Osteoblast (primary cell): ENCODE results near the gene TCF12. TPM values are rescaled to one million over a fixed set of nuclear protein-coding genes. Genes with fewer than 3 reads are reported as not detected.
"Not testable (repeated sequence)": the region's sequence is repeated elsewhere in the genome, so short reads cannot be mapped to it uniquely, and the experiment has no call there.

ENCODE experiments used
- DNase-seq: peaks from one replicate; pipeline ENCODE4 v3.0.0; 2011; ENCODE audit warnings: low spot score, mixed read lengths; ENCODE audit not compliant: insufficient read length; ENCODE audit errors: missing footprints
- H2AFZ ChIP-seq: 2 replicates; pipeline ENCODE4 v1.6.0; 2011; ENCODE audit warnings: mild to moderate bottlenecking, low read length
- H3K27ac ChIP-seq: 2 replicates; pipeline ENCODE4 v1.5.1; 2011; ENCODE audit warnings: mild to moderate bottlenecking, low read depth, low read length, moderate library complexity
- H3K27me3 ChIP-seq: 2 replicates; pipeline ENCODE4 v1.6.0; 2012; ENCODE audit warnings: mild to moderate bottlenecking, control low read depth, inconsistent platforms, low read length, moderate library complexity; ENCODE audit not compliant: insufficient read depth
- H3K36me3 ChIP-seq: 2 replicates; pipeline ENCODE4 v1.5.1; 2011; ENCODE audit warnings: mild to moderate bottlenecking, low read length, control low read depth, moderate library complexity; ENCODE audit not compliant: insufficient read depth
- H3K4me1 ChIP-seq: 2 replicates; pipeline ENCODE4 v1.5.1; 2011; ENCODE audit warnings: mild to moderate bottlenecking, low read length, control low read depth, moderate library complexity; ENCODE audit not compliant: insufficient read depth
- H3K4me2 ChIP-seq: 2 replicates; pipeline ENCODE4 v1.6.0; 2011; ENCODE audit warnings: mild to moderate bottlenecking, low read length; ENCODE audit not compliant: insufficient read depth
- H3K4me3 ChIP-seq: fragments of 200-600 bp; sonication (generic); 3 replicates; pipeline ENCODE4 v1.5.1; 2012; ENCODE audit warnings: mild to moderate bottlenecking, low read length, inconsistent platforms; ENCODE audit not compliant: insufficient read depth
- H3K79me2 ChIP-seq: 2 replicates; pipeline ENCODE4 v1.6.0; 2012; ENCODE audit warnings: mild to moderate bottlenecking, low read length, control low read depth, inconsistent platforms; ENCODE audit not compliant: insufficient read depth
- H3K9me3 ChIP-seq: 2 replicates; pipeline ENCODE4 v1.5.1; 2011; ENCODE audit warnings: low read depth, low read length, control low read depth
- H4K20me1 ChIP-seq: 2 replicates; pipeline ENCODE4 v1.6.0; 2012; ENCODE audit warnings: mild to moderate bottlenecking, low read length, control low read depth; ENCODE audit not compliant: insufficient read depth
- CTCF ChIP-seq: IDR thresholded peaks from 2 replicates; pipeline ENCODE4 v1.5.1; 2011; ENCODE audit warnings: mild to moderate bottlenecking, low read depth, low read length, moderate library complexity; ENCODE audit errors: extremely low read depth
- total RNA-seq: library from RNA; depleted of rRNA; stranded (reverse); fragments of >200 nt; gene quantifications from 2 replicates; pipeline ENCODE4 v1.2.3, GENCODE V29; 2012

TCF12 gene
- total RNA-seq, 1 donor: 86.5 TPM

GRCh38 chr15:57158997-57159668 lies 240.7 kb downstream of the TCF12 start:
- Histone ChIP-seq H3K36me3 (no peaks in the 10 kb centered on the region), H3K27ac (no peak overlapping the region), H2AFZ (no peak overlapping the region), H3K79me2 (no peaks in the 10 kb centered on the region), H3K4me2 (peak overlapping the region; percentile 20), H3K9me3 (no peaks in the 10 kb centered on the region), H3K4me1 (peaks cover 34% of the 10 kb centered on the region), H3K4me3 (no peak overlapping the region), H3K27me3 (no peaks in the 10 kb centered on the region), H4K20me1 (no peaks in the 10 kb centered on the region)
- no peak for TF ChIP-seq CTCF
- DNase-seq: no peak

- peak overlapping the region; percentile 63 for H3K27ac ChIP-seq
- no peaks in the 10 kb centered on the region for H4K20me1 ChIP-seq
- H3K9me3 ChIP-seq: no peaks in the 10 kb centered on the region
- H3K4me3 ChIP-seq: no peak overlapping the region
- H3K79me2 ChIP-seq: no peaks in the 10 kb centered on the region
- H3K4me1 ChIP-seq: peaks cover 34% of the 10 kb centered on the region
- no peak overlapping the region for H2AFZ ChIP-seq
- no peaks in the 10 kb centered on the region for H3K36me3 ChIP-seq
- TF ChIP-seq CTCF: no peak
- no peak overlapping the region for H3K4me2 ChIP-seq
- DNase-seq: no peak
- H3K27me3 ChIP-seq: no peaks in the 10 kb centered on the region
These were observed 241.3 kb downstream of the TCF12 start for GRCh38 chr15:57159767-57160166.

- Histone ChIP-seq H3K79me2 (no peaks in the 10 kb centered on the region), H3K27me3 (no peaks in the 10 kb centered on the region), H3K27ac (peak overlapping the region; percentile 63), H3K4me2 (peak overlapping the region; percentile 27), H3K36me3 (no peaks in the 10 kb centered on the region), H4K20me1 (no peaks in the 10 kb centered on the region), H3K4me1 (peaks cover 34% of the 10 kb centered on the region), H3K4me3 (no peak overlapping the region), H2AFZ (no peak overlapping the region), H3K9me3 (no peaks in the 10 kb centered on the region)
- no peak for TF ChIP-seq CTCF
- no peak for DNase-seq
These were observed 242.5 kb downstream of the TCF12 start for GRCh38 chr15:57160823-57161560.

GRCh38 chr15:57164251-57164650 lies 245.8 kb downstream of the TCF12 start:
- not testable (repeated sequence) for H3K4me2 ChIP-seq, H2AFZ ChIP-seq, H3K9me3 ChIP-seq, H3K36me3 ChIP-seq, DNase-seq, H3K79me2 ChIP-seq, H3K27ac ChIP-seq, H3K4me3 ChIP-seq, H3K27me3 ChIP-seq, H4K20me1 ChIP-seq
- H3K4me1 ChIP-seq: peaks cover 22% of the 10 kb centered on the region
